Stromal cell of bone marrow (primary cell): ENCODE data around the gene REM2.
"Not testable (repeated sequence)": the region's sequence is repeated elsewhere in the genome, so short reads cannot be mapped to it uniquely, and the experiment has no call there.

Experiments
- DNase-seq: peaks from one replicate; pipeline ENCODE4 v3.0.0-alpha.2; 2012; ENCODE audit warnings: low read depth

REM2 gene

GRCh38 chr14:22897357-22897756, 14.3 kb downstream of the REM2 start:
- no peak for DNase-seq

DNA sequence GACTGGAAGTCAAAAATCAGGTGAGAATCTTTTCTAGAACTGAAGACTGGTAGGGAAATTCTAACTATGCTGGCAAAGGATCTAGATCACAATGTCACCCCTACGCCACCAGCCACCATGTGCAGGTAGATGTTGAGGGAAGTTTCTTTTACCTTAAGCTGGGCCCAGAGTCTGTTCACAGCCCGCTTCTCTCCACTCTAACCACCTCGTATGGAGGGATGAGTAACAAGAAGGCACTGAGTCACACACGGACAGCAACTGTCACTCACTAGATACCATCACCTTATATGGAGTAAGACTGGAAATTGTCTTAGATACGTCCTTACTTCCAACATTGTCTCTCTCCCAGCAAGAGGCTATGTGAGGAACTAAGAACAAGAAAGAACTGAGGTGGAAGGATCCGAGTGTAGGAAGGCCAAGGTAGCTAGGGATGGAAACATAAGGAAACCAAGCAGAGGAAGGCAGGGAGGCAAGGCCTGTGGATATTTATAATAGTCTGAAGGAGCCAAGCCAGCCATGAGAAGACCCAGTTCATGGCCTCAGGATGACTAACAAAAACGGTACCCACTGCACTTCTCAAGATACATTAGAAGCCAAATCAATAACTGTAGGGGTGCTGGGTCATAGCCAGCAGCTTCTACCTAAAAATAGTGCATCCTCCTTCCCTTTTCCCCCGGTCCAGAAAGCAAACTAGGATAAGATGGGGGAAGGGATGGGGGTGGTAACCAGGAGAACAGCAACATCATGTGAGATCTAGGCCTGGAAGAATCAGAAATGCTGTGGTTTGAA, 15.5 kb downstream of the REM2 start:
- peak; percentile 48 for DNase-seq

- peak; percentile 65 for DNase-seq
Measured at GRCh38 chr14:22900081-22900799, 17.2 kb downstream of the REM2 start.

GRCh38 chr14:22901799-22902198, 18.8 kb downstream of the REM2 start:
- no peak for DNase-seq

DNA sequence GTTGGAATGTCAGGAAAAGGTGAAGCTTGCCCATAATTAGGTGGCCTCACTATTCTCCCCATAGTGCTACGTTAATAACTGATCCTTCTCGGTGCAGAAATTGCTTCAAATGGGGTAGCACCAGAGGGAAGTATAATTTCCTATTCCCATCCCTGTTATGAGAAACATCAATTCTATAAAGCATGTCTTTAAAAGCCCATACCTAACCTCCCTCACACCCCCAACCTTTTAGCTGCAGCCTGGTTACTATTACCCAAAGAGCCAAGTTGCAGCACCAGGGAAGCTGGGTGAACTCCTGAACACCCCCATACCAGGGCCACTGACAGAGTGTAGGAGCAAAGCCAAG, 20.7 kb downstream of the REM2 start:
- DNase-seq: no peak

GRCh38 chr14:22905627-22906026, 22.6 kb downstream of the REM2 start:
- no peak for DNase-seq

GRCh38 chr14:22906073-22906472, 23.1 kb downstream of the REM2 start:
- no peak for DNase-seq

- no peak for DNase-seq
Measured at GRCh38 chr14:22907429-22907828, 24.4 kb downstream of the REM2 start.

DNA sequence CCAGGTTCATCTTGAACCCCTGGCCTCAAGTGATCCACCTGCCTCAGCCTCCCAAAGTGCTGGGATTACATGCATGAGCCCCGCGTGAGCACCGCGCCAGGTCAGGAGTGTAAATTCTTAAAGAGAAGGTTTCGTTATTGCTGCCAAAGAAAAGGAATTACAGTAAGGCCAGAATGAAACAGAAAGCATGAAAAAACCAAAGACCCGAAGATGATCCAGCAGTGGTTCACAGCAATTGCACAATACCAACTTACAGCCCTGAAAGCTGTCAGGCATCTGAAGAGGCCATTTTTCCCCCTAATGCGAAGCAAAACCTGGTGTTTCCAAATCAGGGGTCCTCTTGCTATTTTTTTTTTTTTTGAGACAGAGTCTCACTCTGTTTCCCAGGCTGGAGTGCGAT, 25.6 kb downstream of the REM2 start:
- DNase-seq: peak; percentile 38

- no peak for DNase-seq
Measured at GRCh38 chr14:22910916-22911315, 27.9 kb downstream of the REM2 start.

- not testable (repeated sequence) for DNase-seq
Measured at GRCh38 chr14:22914836-22915235, 31.8 kb downstream of the REM2 start.

DNA sequence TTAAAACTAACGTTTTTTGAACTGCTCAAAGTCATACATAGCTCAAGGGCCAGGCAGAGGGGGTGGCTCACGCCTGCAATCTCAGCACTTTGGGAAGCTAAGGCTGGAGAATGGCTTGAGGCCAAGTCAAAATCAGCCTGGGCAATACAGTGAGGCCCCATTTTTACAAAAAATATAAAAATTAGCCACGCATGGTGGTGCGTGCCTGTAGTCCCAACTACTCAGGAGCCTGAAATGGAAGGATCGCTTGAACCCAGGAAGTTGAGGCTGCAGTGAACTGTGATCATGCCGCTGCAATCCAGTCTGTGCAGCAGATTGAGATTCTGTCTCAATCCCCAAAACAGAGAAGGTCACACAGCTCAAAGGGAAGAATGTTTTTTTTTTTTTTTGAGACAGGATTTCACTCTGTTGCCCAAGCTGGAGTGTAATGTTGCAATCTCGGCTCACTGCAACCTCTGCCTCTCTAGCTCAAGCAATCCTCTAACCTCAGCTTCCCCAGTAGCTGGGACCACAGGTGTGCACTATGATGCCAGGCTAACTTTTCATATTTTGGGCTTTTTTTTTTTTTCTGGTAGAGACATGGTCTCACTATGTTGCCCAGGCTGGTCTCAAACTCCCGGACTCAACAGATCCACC, 33.0 kb downstream of the REM2 start:
- peak; percentile 8 for DNase-seq

- peak; percentile 100 for DNase-seq
Measured at GRCh38 chr14:22918804-22919600, 36.0 kb downstream of the REM2 start, which contains the start of gene RBM23. RBM23 (minus strand) TSS chr14:22919149.

DNA sequence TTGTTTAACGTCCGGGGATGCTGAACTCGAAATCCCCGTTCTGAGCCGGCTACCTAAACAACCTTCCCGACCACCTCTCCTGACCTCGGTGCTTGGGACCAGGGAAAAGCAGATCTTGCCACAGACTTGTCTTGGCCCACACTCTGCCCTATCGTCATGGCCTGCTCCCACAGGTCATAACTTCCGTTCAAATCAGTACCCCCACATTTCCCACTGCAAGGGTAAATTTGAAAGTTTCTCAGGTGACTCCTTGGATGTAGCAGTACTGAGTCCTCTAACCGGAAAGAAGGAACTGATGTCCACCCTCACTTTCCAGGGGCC, 36.5 kb downstream of the REM2 start:
- DNase-seq: no peak

DNA sequence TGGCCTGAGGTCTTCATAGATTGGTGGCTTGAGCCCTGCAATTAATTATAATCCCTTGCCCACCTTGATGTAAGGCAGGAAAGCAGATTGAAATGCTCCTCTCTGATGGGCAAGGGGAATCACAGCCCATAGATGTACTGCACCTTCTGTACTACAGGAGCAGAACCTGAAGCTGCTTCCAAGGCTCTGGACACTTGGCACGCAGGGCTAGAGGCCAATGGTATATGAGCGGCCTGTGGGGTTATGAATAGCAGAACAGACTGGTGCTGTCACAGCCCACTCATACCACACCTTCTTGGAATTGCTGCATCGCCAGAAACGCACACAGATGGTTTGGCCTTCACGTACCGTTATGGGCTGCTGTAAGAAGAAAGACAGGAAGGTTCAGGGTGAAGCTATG, 37.7 kb downstream of the REM2 start:
- DNase-seq: no peak

DNA sequence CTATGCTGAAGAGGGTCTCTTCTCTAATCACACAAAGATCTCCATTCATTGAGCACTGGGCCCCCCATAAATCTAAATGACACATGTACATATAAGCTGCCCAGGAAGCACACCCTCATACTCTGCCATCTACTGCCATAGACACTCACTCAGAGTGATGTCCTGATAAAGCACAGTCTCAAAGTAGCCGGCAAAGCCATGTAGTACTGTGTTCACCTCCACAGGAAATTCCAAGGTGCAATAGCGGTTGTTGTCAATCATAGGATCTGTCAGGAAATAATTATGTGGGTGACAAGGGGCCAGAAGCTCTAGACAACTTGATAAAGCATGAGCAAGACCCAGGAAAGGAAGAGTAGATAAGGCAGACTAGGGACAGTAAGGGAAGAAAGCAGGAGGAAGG, 39.3 kb downstream of the REM2 start:
- DNase-seq: no peak

GRCh38 chr14:22923746-22924145, 40.7 kb downstream of the REM2 start:
- no peak for DNase-seq

- no peak for DNase-seq
Measured at GRCh38 chr14:22925513-22925912, 42.5 kb downstream of the REM2 start.

DNA sequence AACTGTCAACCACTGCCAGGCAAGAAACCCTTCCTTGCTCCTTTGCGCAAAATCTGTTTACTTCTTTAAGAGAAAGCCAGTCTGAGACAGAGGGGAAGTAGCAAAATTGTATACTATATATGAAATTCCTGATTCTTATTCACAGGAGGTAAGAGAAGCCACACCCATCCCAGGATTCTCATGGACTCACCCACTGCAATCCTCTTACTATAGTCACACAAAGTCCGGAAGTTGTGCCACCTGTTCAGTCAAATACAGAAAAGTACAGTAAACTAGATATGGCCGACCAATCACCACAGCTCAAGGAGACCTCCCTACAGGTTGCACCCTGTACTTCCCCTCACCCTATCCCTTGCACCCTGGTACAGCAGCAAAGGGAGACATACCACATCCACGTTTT, 43.3 kb downstream of the REM2 start:
- DNase-seq: no peak

DNA sequence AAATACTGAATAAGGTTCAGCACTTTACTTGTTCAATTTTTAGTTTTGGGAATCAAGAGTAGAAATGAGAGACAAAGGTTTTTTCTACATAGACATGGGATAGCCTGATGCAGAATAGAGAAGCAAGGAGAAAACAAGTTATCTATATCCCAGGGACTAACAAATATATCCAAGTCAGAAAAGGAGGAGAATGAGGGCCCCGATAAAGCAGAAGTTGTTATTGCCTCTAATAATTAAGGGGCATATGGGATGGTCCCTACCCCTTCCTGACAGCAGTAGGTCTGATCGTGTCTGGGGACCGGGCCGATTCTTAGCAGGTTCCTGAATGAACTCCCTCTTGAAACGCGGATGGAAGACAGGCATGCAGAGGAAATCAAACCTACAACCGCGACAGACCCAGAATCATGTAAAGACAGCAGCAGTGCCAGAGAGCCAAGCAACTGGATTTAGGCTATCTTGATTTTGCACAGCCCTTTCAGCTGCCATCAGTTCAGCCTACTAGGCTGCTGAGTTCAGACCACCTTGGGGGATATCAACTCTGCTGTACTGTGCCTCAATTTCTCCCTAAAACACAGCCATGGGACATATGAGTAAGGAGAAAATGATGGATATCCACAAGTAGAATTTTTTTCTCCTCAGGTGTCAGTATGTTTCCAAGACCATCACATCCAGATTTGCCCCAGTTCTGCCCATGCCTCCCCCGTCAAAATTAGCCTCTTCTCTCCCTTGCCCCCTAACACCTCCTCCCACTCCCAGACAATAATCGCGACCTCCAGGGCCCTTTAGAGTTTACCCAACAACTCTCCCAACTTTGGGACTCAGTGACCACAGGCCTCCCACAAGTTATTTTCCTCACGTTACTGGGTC, 45.4 kb downstream of the REM2 start:
- no peak for DNase-seq
